ENCODE measurements around the gene ZFP36L1. TPM values are rescaled to one million over a fixed set of nuclear protein-coding genes. Genes with fewer than 3 reads are reported as not detected.

Gene ZFP36L1
- total and polyA plus RNA-seq, 10 of the 15 experiments (the other 5 are each of a cell fraction or from before 2014, with no cell fraction given), result 22.0 to 184 (median 66.1) TPM

- intact Hi-C loops (cut with micrococcal nuclease; ENCODE audit: unreplicated experiment), result no loop called here
- TF ChIP-seq IKZF2 (IDR thresholded peaks at IDR 0.05) (no peak), CBX3 (IDR thresholded peaks at IDR 0.05; ENCODE audit: borderline replicate concordance, low read depth) (no peak), MXI1 (IDR thresholded peaks at IDR 0.05; ENCODE audit: low read depth, low read length) (no peak), MEF2B (IDR thresholded peaks at IDR 0.05; ENCODE audit: partially characterized antibody, poor library complexity, severe bottlenecking) (no peak), USF1 (IDR thresholded peaks at IDR 0.05; ENCODE audit: borderline replicate concordance, extremely low read length, insufficient read depth, low read depth, low read length) (no peak), SUPT20H (IDR thresholded peaks at IDR 0.05; ENCODE audit: borderline replicate concordance, control insufficient read depth, low read depth, low read length) (no peak), ZNF207 (IDR thresholded peaks at IDR 0.05; ENCODE audit: borderline replicate concordance) (no peak), ATF2 (IDR thresholded peaks at IDR 0.05; ENCODE audit: low read length) (no peak), POLR2A (IDR thresholded peaks at IDR 0.05; ENCODE audit: low read depth, low read length) (no peak), SREBF1 (IDR thresholded peaks at IDR 0.05; ENCODE audit: low read length) (no peak), KLF5 (IDR thresholded peaks at IDR 0.05; ENCODE audit: partially characterized antibody) (no peak), PBX3 (IDR thresholded peaks at IDR 0.05; ENCODE audit: insufficient replicate concordance, low read depth, low read length) (no peak), ZNF217 (IDR thresholded peaks at IDR 0.05) (no peak)
- in situ Hi-C loops (cut with MboI), result no loop called here
- DNase-seq (ENCODE audit: low read depth, low spot score) (no peak), ATAC-seq (no peak), FAIRE-seq (no peak)
- H3K27ac ChIP-seq (ENCODE audit: control insufficient read depth, insufficient read depth), result no peak overlapping the region
- H3K79me2 ChIP-seq (ENCODE audit: control insufficient read depth, insufficient read depth, low read length), result no peaks in the 10 kb centered on the region
- no peaks in the 10 kb centered on the region for H3K36me3 ChIP-seq (ENCODE audit: control insufficient read depth in 2 of 2, insufficient read depth in 2 of 2, low read length in 1 of 2)
- H3K9ac ChIP-seq (ENCODE audit: control insufficient read depth, insufficient read depth, low read length), result no peak overlapping the region
- H4K20me1 ChIP-seq (ENCODE audit: control insufficient read depth, insufficient read depth), result no peaks in the 10 kb centered on the region
- ChIA-PET CTCF (no interaction called here), RAD21 (ENCODE audit: unreplicated experiment) (no interaction called here), SMC1A (ENCODE audit: uncharacterized antibody, unreplicated experiment) (interaction anchor here (1.1 kb wide), 1 partner anchor 13 kb away, joined by 3 read pairs; no protein-coding TSS in a partner anchor), POLR2A (no interaction called here)
- H3K4me3 ChIP-seq, result no peak overlapping the region
- no peaks in the 10 kb centered on the region; the same call in 2 of the 3 replicates for H3K9me3 ChIP-seq (replicated peaks; ENCODE audit: control insufficient read depth, insufficient read depth, low read length)
- no peak overlapping the region for H2AFZ ChIP-seq (ENCODE audit: control insufficient read depth, low read depth, low read length)
- BruUV-seq (replicated peaks), result no TSS peak
- WGBS (ENCODE audit: insufficient coverage, insufficient replicate concordance, low lambda C conversion rate, missing lambda C conversion rate), result 59% methylated on average over 9 of the region's 9 CpGs
- H3K4me2 ChIP-seq (ENCODE audit: control insufficient read depth, insufficient read depth), result no peak overlapping the region
- no peaks in the 10 kb centered on the region for H3K4me1 ChIP-seq (ENCODE audit: control insufficient read depth, insufficient read depth, low read length)
- H3K27me3 ChIP-seq (replicated peaks in 1 of 2; ENCODE audit: control insufficient read depth in 2 of 2, insufficient read depth in 2 of 2, low read length in 1 of 2), result no peaks in the 10 kb centered on the region
Observed at GRCh38 chr14:68770051-68770450, 22.8 kb downstream of the ZFP36L1 start.

Data from GM12878 (cell line).